CD4-positive, alpha-beta memory T cell (primary cell): ENCODE data around the gene MYOCD. TPM values are rescaled to one million over a fixed set of nuclear protein-coding genes. Genes with fewer than 3 reads are reported as not detected.
A peak's percentile ranks its signal among the peaks of the same experiment; 100 is the strongest.

Source experiments
- CTCF ChIA-PET: fragments of 350-600 bp; sonication (Branson Sonifier 250); formaldehyde crosslinking; loops from one replicate; lab custom pipeline; 2021; ENCODE audit warnings: inconsistent platforms; ENCODE audit not compliant: partially characterized antibody; lab: Charles Lee
- POLR2A ChIA-PET: fragments of 350-600 bp; sonication (Branson Sonifier 250); formaldehyde crosslinking; loops from one replicate; lab custom pipeline; 2021; ENCODE audit not compliant: partially characterized antibody; lab: Charles Lee
- DNase-seq, 5 donors: peaks; one replicate each; pipeline versions ENCODE4 v3.0.0 to v3.0.0-alpha.2; 2020 to 2022; ENCODE audit warnings: mixed read lengths in 1 of 5
- H3K27ac ChIP-seq: one replicate; pipeline ENCODE4 v1.7.0; 2013; ENCODE audit warnings: low read depth, low read length
- H3K27me3 ChIP-seq: 2 replicates; pipeline ENCODE4 v1.7.0; 2013; ENCODE audit warnings: mild to moderate bottlenecking, low read length, moderate library complexity; ENCODE audit not compliant: insufficient read depth
- H3K36me3 ChIP-seq: 2 replicates; pipeline ENCODE4 v1.7.0; 2013; ENCODE audit warnings: mild to moderate bottlenecking, low read length, moderate library complexity; ENCODE audit not compliant: insufficient read depth
- H3K4me1 ChIP-seq: 2 replicates; pipeline ENCODE4 v1.7.0; 2013; ENCODE audit warnings: mild to moderate bottlenecking, low read length, moderate library complexity; ENCODE audit not compliant: insufficient read depth
- H3K4me3 ChIP-seq, 2 donors: one replicate each; pipeline ENCODE4 v1.7.0; 2013; ENCODE audit warnings: low read length in 2 of 2, mild to moderate bottlenecking in 1 of 2
- H3K9me3 ChIP-seq, 2 donors: one replicate each; pipeline ENCODE4 v1.7.0; 2013; ENCODE audit warnings: low read length in 2 of 2, control low read depth in 1 of 2; ENCODE audit not compliant: control insufficient read depth in 1 of 2
- H3K27ac Mint-ChIP-seq, 7 donors: one replicate each; pipeline ENCODE4 v1.8.0; 2020 to 2021; ENCODE audit warnings: mixed read lengths in 7 of 7, mild to moderate bottlenecking in 6 of 7, inconsistent platforms in 3 of 7, moderate library complexity in 3 of 7
- H3K27me3 Mint-ChIP-seq, 2 donors: one replicate each; pipeline ENCODE4 v1.8.0; 2020 to 2021; ENCODE audit warnings: mixed read lengths in 2 of 2
- H3K36me3 Mint-ChIP-seq, 2 donors: one replicate each; pipeline ENCODE4 v1.8.0; 2020 to 2021; ENCODE audit warnings: mixed read lengths in 2 of 2, inconsistent platforms in 1 of 2, mild to moderate bottlenecking in 1 of 2
- H3K4me1 Mint-ChIP-seq, 4 donors: one replicate each; pipeline ENCODE4 v1.8.0; 2020 to 2021; ENCODE audit warnings: mixed read lengths in 4 of 4, mild to moderate bottlenecking in 1 of 4
- H3K4me3 Mint-ChIP-seq, 8 donors: one replicate each; pipeline ENCODE4 v1.8.0; 2020 to 2021; ENCODE audit warnings: mixed read lengths in 8 of 8, mild to moderate bottlenecking in 7 of 8, moderate library complexity in 6 of 8, inconsistent platforms in 3 of 8
- H3K9me3 Mint-ChIP-seq, 8 donors: one replicate each; pipeline ENCODE4 v1.8.0; 2020 to 2021; ENCODE audit warnings: mixed read lengths in 8 of 8, mild to moderate bottlenecking in 5 of 8, inconsistent platforms in 3 of 8, moderate library complexity in 1 of 8
- intact Hi-C: fragments of 100-400 bp; cut with micrococcal nuclease; formaldehyde crosslinking; loops from one replicate; pipeline ENCODE4 v1.15.1; 2023
- polyA plus RNA-seq, 2 donors: library from polyadenylated mRNA; unstranded; fragments of 300-500 nt; fragmentation: Illumina TruSeq; gene quantifications; one replicate each; pipeline ENCODE4 v1.2.3, GENCODE V29; 2021
- total RNA-seq, 2 experiments: library from RNA; stranded (reverse); gene quantifications; one replicate each; pipeline ENCODE4 v1.2.3, GENCODE V29; 2021

The MYOCD gene
- total and polyA plus RNA-seq, 4 experiments from 2014 or later: not detected

GRCh38 chr17:12773153-12773552 lies 107.5 kb downstream of the MYOCD start:
- Mint-ChIP-seq H3K9me3 (peaks cover 0 to 7% (median 1%) of the 10 kb centered on the region in 8 donors), H3K4me3 (no peak overlapping the region), H3K4me1 (no peaks in the 10 kb centered on the region), H3K36me3 (no peaks in the 10 kb centered on the region), H3K27ac (no peak overlapping the region), H3K27me3 (peaks cover 0 to 3% of the 10 kb centered on the region in 2 donors)
- no peaks in the 10 kb centered on the region for H3K4me1 ChIP-seq
- H3K27me3 ChIP-seq: no peaks in the 10 kb centered on the region
- H3K4me3 ChIP-seq: no peak overlapping the region
- CTCF ChIA-PET: no interaction called here
- H3K27ac ChIP-seq: no peak overlapping the region
- no peaks in the 10 kb centered on the region for H3K9me3 ChIP-seq
- POLR2A ChIA-PET: no interaction called here
- no peaks in the 10 kb centered on the region for H3K36me3 ChIP-seq
- intact Hi-C loops: no loop called here
- no peak for DNase-seq

- H3K9me3 Mint-ChIP-seq: peaks cover 0 to 7% (median 1%) of the 10 kb centered on the region in 8 donors
- peaks cover 27 to 30% of the 10 kb centered on the region in 2 donors for H3K27me3 Mint-ChIP-seq
- intact Hi-C loops: no loop called here
- H3K4me1 ChIP-seq: peaks cover 3% of the 10 kb centered on the region
- no peak for DNase-seq
- no peaks in the 10 kb centered on the region for H3K9me3 ChIP-seq
- peaks cover 0 to 15% (median 3%) of the 10 kb centered on the region in 4 donors for H3K4me1 Mint-ChIP-seq
- H3K4me3 Mint-ChIP-seq: peak overlapping the region in 6 of 8 donors; percentile 17 to 62 (median 50)
- no peaks in the 10 kb centered on the region for H3K36me3 Mint-ChIP-seq
- peaks cover 12% of the 10 kb centered on the region for H3K27me3 ChIP-seq
- no peak overlapping the region for H3K27ac Mint-ChIP-seq
- CTCF ChIA-PET: no interaction called here
- H3K27ac ChIP-seq: no peak overlapping the region
- POLR2A ChIA-PET: no interaction called here
- H3K4me3 ChIP-seq: no peak overlapping the region
- H3K36me3 ChIP-seq: no peaks in the 10 kb centered on the region
Observed at GRCh38 chr17:12789075-12789480, 123.4 kb downstream of the MYOCD start.

GRCh38 chr17:12789481-12790248 lies 124.0 kb downstream of the MYOCD start, which contains the start of gene ARHGAP44:
Gene ARHGAP44 (plus strand): TSS chr17:12789498. CDS start chr17:12789839, 341 bp downstream.
- Histone ChIP-seq H3K4me3 (no peak within 1 kb of the TSS), H3K27me3 (peaks cover 12% of the 10 kb centered on the region), H3K9me3 (no peaks in the 10 kb centered on the region), H3K4me1 (peaks cover 3% of the 10 kb centered on the region), H3K36me3 (no peaks in the 10 kb centered on the region), H3K27ac (no peak within 1 kb of the TSS)
- peak within 1 kb of the TSS in 1 of 7 donors; percentile 22 for H3K27ac Mint-ChIP-seq
- H3K36me3 Mint-ChIP-seq: no peaks in the 10 kb centered on the region
- peak within 1 kb of the TSS; percentile 39 to 79 (median 59) for H3K4me3 Mint-ChIP-seq
- H3K27me3 Mint-ChIP-seq: peaks cover 28 to 30% of the 10 kb centered on the region in 2 donors
- no peak for DNase-seq
- H3K4me1 Mint-ChIP-seq: peaks cover 0 to 15% (median 3%) of the 10 kb centered on the region in 4 donors
- H3K9me3 Mint-ChIP-seq: peaks cover 0 to 7% (median 1%) of the 10 kb centered on the region in 8 donors
- ChIA-PET POLR2A (no interaction called here), CTCF (no interaction called here)
- intact Hi-C loops: no loop called here

GRCh38 chr17:12790249-12791106 lies 124.8 kb downstream of the MYOCD start:
- no peaks in the 10 kb centered on the region for H3K36me3 Mint-ChIP-seq
- H3K4me1 Mint-ChIP-seq: peaks cover 0 to 15% (median 3%) of the 10 kb centered on the region in 4 donors
- Histone ChIP-seq H3K27ac (no peak overlapping the region), H3K4me1 (peaks cover 3% of the 10 kb centered on the region), H3K4me3 (no peak overlapping the region), H3K9me3 (no peaks in the 10 kb centered on the region), H3K27me3 (peaks cover 12% of the 10 kb centered on the region), H3K36me3 (no peaks in the 10 kb centered on the region)
- ChIA-PET CTCF (no interaction called here), POLR2A (no interaction called here)
- DNase-seq: no peak
- H3K27me3 Mint-ChIP-seq: peaks cover 28 to 30% of the 10 kb centered on the region in 2 donors
- H3K27ac Mint-ChIP-seq: no peak overlapping the region
- peaks cover 0 to 7% (median 1%) of the 10 kb centered on the region in 8 donors for H3K9me3 Mint-ChIP-seq
- peak overlapping the region; percentile 26 to 79 (median 46) for H3K4me3 Mint-ChIP-seq
- intact Hi-C loops: no loop called here

- H3K4me3 ChIP-seq: no peak overlapping the region
- peaks cover 0 to 20% (median 10%) of the 10 kb centered on the region in 8 donors for H3K9me3 Mint-ChIP-seq
- H3K9me3 ChIP-seq: no peaks in the 10 kb centered on the region
- H3K27ac ChIP-seq: no peak overlapping the region
- peaks cover 18 to 22% of the 10 kb centered on the region in 2 donors for H3K27me3 Mint-ChIP-seq
- ChIA-PET CTCF (no interaction called here), POLR2A (no interaction called here)
- intact Hi-C loops: no loop called here
- no peak overlapping the region for H3K27ac Mint-ChIP-seq
- no peak for DNase-seq
- H3K4me1 ChIP-seq: peaks cover 3% of the 10 kb centered on the region
- H3K27me3 ChIP-seq: peaks cover 12% of the 10 kb centered on the region
- no peak overlapping the region for H3K4me3 Mint-ChIP-seq
- H3K4me1 Mint-ChIP-seq: peaks cover 0 to 12% (median 2%) of the 10 kb centered on the region in 4 donors
- H3K36me3 ChIP-seq: no peaks in the 10 kb centered on the region
- H3K36me3 Mint-ChIP-seq: no peaks in the 10 kb centered on the region
Observed at GRCh38 chr17:12794919-12795532, 129.3 kb downstream of the MYOCD start.

GRCh38 chr17:12800855-12801365 lies 135.2 kb downstream of the MYOCD start:
- Mint-ChIP-seq H3K9me3 (peaks cover 2 to 24% (median 12%) of the 10 kb centered on the region in 8 donors), H3K4me3 (no peak overlapping the region), H3K27me3 (peaks cover 0 to 2% of the 10 kb centered on the region in 2 donors), H3K27ac (no peak overlapping the region), H3K4me1 (peaks cover 0 to 1% (median 0%) of the 10 kb centered on the region in 4 donors), H3K36me3 (no peaks in the 10 kb centered on the region)
- intact Hi-C loops: no loop called here
- H3K4me3 ChIP-seq: no peak overlapping the region
- no peaks in the 10 kb centered on the region for H3K9me3 ChIP-seq
- H3K4me1 ChIP-seq: no peaks in the 10 kb centered on the region
- no peak for DNase-seq
- CTCF ChIA-PET: no interaction called here
- H3K27ac ChIP-seq: no peak overlapping the region
- POLR2A ChIA-PET: no interaction called here
- no peaks in the 10 kb centered on the region for H3K27me3 ChIP-seq
- H3K36me3 ChIP-seq: no peaks in the 10 kb centered on the region
